HS-5 (cell line): Measurements from ENCODE around the gene TMEM135.

Source experiments
- DNase-seq: peaks from one replicate; pipeline ENCODE4 v3.0.0-alpha.2; 2012; ENCODE audit warnings: low read depth

The TMEM135 gene

DNA sequence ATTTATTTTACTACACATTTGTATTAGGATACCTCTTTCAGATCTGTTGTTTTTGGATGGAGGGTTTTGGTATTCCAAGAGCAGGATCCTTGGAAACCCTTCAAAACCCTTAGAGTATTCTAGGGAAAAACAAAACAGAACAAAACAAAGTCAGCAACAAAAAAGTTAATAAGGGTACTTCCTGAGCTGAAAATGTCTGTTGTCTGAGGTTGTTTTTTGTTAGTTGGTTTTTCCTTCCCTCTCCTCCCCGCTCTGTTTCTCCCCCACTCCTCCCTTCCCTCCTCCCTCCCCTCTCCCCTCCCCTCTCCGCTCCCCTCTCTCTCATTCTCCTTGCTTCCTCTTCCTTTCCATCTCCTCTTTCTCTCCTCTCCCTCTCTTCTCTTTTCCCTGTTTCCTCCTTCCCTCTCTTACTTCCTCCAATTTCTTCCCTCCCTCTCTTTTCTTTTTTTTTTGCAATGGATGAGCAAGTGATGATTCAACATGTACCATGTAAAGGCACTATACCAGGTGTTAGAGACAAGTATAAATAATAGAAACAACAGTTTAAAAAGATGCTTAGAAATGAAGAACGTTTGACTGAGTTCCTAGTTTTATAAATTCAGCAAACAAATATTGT, 160.6 kb downstream of the TMEM135 start:
- DNase-seq, result no peak

DNA sequence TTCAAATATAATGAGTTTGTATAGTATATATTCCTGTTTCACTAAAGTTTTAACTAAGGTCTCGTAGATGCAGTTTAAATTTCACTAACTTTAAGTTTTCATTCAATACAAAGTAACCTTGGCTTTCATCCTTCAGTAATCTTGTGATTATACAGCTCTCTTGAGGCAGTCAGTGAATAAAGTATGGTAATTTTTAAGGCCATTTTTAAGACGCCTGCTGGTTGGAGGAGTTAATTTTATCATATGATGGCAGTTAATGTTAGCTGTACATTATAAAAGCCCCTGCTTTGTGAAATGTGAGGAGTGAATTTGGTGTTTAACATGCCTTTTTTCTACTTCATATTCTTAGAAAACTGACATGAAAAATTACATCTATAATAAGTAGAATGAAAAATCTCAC, 163.6 kb downstream of the TMEM135 start:
- no peak for DNase-seq

DNA sequence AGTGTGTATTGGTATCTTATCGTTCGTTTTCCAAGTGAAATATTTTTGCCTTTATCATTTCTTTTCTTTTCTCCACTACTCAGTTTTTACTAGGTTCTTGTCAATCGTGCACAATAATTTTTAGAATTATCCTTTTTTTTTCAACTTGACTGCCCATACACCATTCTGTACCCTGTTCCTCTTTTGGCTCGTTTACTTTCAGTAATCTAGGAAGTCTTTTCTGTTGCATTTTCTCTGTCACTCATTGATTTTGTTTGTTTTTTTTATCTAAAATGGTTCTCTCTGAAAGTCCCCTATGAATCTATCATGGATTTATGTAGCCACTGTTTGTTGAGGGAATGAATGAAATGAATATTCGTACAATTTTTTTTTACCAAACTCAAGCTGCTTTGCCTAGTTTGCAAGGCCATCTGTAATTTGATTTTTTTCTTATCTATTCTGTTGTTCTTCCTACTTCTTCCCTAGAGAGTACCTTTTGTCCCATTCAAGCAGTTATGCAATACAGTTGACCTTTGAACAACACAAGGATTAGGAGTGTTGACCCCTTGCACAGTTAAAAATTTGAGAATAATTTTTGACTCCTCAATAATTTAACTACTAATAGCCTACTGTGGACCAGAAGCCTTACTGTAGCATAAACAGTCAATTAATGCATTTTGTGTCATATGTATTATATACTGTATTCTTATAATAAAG, 166.3 kb downstream of the TMEM135 start:
- no peak for DNase-seq

DNA sequence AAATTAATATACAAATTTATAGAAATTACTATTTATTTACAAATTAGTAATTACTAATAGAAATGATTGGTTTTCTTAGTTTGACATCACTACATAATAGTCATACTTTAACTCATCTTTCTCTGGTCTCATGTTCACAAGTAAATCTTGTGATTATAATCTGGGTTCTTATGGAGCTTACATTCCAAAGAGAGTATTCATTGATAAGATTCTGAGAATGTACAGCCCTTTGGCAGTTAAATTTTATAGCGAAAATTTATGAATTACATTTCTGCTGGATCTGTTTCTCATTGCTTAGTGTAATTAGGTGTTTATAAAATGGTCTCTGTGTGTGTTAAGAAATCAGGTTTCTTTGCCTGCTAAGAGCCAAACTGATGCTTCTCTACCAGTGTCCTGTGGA, 175.2 kb downstream of the TMEM135 start:
- DNase-seq, result no peak

DNA sequence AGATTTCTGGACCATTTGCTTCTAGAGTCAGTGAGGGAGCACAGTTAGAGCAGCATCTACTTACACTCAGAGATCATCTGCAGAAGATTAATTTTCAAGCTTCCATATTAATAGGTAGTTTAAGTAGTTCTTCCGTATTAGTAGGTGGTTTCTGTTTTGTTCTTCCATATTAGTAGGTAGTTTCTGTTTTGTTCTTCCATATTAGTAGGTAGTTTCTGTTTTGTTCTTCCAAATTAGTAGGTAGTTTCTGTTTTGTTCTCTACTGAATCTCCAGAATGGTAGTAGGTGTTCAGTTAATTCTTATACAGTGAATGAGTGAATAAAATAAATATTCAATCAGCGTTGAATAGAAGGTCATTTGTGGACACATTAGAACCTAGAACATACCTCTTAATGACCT, 175.7 kb downstream of the TMEM135 start:
- DNase-seq, result no peak

DNA sequence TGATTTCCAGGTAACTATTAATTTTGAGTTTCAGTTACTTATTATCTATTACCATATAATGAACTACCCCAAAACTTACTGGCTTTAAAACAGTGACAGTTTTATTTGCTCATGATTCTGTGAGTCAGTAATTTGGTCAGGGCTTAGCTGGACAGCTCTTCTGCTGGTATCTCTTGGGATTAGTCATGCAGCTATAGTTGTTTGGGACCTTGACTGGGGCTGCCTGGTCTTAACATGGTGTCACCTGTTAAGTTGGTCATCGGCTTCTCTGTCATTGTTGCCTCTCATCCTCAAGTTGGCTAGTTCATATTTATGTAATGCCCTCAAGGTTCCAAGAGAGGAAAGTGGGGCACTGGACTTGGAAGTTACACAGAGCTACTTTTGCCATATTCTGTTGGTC, 177.5 kb downstream of the TMEM135 start:
- no peak for DNase-seq

DNA sequence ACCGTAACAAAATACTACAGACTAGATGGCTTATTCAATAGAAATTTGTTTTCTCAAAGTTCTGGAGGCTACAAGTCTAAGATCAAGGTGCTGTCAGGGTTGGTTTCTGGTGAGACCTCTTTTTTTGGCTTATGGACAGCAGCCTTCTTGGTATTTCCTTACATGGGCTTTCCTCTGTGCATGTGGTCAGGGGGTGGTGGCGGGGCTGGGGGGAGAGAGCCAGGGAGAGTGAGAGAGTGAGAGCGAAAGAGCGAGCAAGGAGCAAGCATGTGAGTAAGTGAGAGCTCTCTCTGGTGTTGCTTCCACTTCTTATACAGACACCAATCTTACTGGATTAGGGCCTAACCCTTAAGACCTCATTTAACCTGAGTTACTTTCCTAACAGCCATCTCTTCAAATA, 181.5 kb downstream of the TMEM135 start:
- DNase-seq, result no peak

DNA sequence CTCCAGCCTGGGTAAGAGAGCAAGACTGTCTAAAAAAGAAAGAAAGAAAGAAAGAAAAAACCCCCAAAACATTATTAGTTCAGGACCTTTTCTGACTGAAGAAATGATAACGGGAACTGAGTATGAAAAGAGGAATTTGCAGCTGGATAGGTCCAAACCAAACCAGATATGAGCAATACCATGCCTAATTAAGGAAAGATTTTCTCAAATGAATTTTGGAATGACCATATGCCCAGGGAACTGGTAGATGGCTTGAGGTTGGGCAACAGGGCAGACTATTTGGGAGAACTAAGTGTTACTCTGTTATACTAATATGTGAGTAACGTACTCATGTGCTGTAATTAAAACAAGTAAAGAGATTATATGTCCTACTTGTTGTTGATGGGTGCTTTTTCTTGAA, 186.1 kb downstream of the TMEM135 start:
- DNase-seq, result peak; percentile 57

DNA sequence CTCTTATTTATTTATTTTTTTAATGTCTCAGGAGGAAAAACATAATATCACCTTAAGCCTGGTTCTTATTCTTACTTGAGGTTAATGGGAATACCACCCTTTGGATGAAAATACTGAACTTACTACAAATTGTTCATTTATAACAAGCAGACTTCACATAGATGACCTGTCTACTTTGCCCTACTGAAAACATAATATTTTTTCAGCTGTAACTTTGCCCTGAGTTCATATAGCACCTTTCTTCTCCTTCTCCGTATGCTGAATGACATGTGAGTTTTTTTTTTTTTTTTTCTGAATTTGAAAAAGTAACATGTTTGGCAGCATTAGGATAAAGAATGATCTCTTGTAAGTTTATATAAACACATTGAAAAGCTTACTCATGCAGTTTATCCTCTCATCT, 186.8 kb downstream of the TMEM135 start:
- no peak for DNase-seq

DNA sequence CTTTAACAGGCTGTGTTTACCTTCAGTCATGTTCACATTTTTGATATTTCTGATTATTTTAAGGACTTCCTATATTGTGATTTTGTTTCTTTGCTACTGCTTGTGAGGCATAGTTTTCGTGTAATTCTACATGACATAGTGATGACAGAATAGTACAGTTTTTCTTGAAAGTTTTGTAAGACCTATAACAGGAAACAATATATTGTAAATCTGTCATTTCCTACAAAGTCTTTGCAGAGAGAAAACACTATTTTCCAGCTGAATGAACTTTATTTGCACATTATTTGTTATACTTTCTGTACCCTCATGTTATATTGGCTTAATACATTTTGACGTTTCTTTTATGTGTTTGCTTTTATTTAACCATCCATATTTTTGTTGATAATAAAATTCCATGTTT, 191.1 kb downstream of the TMEM135 start:
- DNase-seq, result no peak

DNA sequence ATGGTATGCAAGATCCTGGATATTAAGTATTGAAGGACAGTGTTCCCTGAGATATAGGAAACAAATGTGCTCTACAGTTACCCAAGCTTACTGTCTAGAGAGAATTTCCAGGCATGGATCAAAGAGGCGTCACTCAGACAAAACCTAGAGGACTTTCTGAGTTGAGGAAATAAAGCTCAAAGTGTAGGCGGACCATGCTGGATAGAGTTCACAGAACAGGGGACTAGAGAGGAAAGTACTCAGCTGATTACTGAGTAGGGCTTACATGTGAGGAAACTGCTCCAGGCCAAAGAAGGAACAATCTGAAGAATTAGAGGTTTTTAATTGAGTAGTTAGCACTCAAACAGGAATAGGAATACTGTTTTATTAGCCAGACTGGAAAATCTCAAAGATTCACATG, 193.3 kb downstream of the TMEM135 start:
- DNase-seq, result no peak

DNA sequence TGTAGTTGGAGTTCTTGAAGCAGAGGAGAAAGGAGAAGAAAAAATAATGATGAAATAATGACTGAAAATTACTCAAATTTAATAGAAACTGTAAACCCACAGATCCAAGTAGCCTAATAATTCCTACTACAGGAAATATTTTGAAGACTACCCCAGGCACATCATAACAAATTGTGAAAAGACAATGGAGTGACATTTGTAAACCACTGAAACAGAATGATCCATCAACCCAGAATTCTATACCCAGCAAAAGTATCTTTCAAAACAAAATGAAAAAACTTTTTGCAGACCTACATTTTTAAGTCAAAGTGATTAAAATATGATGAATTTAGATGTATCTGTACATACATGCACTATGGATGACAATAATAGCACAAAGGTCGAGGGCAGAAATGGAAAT, 194.6 kb downstream of the TMEM135 start:
- DNase-seq, result no peak

DNA sequence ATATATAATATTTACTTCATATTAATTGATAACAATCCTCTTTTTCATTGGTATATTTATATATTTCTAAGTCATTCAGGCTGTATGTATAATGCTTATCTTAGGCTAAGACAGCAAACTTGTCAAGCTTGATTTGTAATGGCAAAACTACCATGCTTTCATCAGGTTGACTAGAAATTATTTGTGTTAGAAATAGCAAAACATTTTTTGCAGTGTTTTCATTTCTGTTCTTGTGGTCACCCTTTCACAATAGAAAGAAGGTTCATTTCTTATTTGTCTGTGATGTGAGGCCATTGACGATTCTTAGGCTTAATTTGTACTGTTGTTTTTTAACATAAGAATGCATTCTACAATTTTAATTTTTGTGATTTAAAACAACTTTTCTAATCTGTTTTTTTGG, 197.6 kb downstream of the TMEM135 start:
- DNase-seq, result no peak

DNA sequence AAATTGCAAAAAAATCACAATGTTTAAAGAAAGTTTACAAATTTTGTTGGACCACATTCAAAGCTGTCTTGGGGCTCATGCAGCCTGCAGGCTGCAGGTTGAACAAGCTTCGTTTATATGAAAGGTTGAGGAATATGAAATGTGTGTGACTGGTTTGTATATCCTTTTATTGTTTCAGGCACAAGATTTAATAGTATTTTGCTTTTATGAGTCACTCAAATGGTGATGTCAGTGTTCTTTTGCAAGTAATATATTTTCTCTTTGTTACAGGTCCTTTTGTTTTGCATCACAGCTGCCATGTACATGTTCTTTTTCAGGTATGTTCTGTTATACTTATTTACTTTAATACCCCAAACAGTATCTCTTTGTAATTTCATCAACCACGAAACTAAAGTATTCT, 198.6 kb downstream of the TMEM135 start:
- no peak for DNase-seq

DNA sequence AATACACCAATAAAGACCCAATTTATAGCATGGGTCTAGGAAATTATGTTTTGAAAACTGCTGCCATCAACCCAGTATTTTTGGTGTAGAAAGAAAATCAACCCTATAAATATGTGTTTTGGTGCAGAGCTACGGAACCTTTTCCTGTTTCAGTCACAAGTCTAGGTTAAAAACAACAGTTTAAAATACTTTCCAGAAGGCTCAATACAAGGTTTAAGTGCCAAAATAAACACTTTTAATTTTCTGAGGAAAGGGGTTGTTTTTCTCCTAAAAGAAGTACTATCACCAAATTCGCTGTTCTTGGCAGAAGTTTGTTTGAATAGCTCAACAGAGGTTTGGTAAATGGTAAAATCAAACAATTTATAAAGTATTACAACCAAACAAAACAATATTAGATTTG, 201.3 kb downstream of the TMEM135 start:
- DNase-seq, result no peak

DNA sequence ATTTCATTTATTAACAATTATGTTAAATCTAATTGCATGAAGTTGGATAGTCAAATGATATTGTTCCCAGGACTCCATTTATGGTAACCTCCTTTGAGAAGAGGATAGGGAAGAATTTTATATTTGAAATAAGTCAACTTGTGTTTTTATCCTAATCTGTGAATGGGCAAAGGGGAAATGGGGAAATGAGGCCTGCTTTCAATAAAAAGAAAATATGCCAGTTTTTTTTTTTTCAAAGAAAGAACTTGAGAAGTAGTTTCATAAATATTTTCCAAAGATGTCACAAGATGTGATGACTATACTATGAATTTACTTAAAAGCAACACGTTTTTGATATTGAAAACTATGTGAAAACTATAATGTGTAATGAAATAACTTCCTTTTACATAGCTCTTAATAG, 201.8 kb downstream of the TMEM135 start:
- DNase-seq, result no peak

DNA sequence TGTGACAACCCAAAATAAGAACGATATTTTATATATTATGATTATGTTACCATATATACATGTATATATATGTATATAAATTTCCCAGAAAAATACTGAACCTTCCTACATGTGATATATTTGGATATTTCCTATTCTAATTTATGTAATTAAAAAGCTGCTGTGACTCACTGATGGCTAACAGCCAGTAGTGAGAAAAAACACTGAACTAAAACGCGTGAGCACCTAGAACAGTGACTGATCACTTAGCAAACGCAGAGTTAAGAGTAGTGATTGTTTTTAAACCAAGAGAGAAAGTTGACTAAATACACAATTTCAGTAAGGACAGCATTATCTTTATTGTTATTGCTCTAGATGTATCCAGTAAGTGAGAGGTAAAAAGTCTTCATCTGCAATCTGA, 213.8 kb downstream of the TMEM135 start:
- DNase-seq, result no peak

DNA sequence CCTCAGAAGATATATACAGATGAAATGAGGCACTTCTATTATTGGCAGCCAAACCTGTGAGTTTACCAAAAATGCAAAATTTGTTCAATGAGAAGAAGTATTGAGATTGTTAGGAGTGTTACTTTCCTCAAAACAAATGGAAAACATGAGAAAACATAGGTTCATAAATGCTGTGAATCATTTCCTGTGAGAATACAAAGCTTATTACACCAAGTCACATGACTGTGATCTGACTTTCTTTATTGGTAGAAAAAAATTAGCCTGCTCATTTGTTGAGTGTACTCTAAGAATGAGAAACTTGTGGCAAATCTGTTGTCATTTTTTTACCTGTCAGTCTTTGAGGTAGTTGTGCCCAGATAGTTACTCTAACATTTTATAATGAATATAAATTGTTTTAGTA, 215.1 kb downstream of the TMEM135 start:
- DNase-seq, result no peak

DNA sequence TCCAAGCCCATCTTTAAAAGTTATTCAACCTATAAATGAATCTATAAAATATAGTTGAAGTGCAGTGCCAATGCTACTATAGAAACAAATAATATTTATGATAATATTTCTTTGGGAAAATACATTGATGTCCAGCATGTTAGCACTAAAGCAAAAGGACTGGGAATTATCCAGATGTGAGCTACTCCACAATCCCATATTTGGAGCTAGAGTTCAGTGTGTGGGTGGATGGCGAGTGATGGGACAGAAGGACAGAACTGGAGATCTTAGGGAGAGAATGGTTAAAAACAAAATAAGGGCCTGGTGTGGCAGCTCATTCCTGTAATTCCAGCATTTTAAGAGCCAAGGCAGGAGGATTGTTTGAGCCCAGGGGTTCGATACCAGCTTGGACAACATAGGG, 216.8 kb downstream of the TMEM135 start:
- no peak for DNase-seq

DNA sequence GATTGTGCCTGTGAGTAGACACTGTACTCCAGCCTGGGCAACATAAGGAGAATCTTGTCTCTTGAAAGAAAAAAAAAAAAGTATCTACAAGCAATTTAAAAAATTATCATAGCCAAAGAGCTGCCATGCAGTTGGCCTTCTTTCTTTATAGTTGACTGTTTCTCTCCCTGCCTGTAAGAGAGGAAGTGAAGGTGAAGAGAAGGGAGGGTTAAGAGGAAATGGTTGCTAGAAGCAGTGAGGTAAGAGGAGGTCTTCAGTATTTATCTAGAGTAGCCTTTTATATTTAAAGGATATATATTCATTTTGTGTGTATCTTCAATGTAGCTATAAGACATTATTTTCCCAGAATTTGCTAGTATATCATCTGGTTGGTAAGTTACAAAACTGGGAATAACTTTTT, 217.9 kb downstream of the TMEM135 start:
- DNase-seq, result no peak

DNA sequence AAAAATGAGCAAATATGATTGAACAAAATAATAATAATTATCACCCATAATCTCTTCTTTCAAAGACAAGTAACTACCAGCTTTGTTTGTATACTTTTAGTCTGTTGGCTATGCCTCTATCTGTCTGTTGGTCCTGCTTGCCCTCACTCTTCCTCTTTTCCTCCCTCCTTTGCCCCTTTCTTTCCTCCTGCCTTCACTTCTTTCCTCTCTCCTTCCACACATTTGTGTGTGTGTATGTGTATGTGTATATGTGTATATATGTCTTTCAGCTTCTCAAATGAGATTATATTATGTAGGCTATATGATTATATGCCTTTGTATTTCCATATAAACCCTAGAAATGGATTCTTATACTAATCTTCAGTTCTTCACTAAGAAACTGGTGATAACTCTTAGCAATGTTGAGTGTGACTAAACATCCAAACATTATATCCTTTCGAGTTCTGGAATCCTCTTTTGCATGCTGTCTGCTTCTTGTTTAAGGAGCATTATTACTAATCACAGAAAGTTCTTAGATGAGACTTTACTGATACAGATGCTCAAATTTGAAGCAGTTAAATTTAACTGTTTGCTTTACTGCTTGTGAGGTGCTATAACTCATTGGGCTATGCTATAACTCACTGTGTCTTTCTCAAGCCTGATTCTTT, 219.1 kb downstream of the TMEM135 start:
- no peak for DNase-seq

DNA sequence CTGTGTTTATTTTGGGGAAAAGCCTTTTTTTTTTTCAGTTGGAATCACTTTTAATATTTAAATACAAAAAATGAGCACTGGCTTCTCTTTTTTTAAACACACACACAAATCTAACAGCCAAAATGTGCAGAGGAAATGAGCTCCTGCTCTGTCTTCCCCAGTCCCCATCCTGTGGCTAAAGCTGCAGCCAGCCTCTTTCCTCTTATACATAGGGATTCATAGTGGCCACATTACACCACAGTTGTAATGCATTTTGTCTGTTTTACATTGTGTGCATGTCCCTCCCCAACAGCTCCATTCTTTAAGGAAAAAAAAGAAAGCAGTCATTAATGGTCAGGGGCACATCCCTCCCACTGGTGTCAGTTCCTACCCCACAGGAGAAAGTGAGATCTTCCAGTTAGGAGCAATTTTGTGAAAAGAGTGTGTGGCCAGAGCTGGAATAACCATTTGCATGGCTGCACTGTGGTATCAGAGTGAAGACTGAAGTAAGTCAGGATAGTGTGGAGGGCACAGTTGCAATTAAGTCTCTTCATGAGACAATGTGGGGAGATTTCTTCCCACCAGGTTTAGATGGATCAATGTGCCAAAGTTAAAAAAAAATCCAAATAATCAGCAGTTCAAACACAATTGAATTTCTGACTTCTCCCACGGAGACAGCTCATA, 220.6 kb downstream of the TMEM135 start:
- no peak for DNase-seq

DNA sequence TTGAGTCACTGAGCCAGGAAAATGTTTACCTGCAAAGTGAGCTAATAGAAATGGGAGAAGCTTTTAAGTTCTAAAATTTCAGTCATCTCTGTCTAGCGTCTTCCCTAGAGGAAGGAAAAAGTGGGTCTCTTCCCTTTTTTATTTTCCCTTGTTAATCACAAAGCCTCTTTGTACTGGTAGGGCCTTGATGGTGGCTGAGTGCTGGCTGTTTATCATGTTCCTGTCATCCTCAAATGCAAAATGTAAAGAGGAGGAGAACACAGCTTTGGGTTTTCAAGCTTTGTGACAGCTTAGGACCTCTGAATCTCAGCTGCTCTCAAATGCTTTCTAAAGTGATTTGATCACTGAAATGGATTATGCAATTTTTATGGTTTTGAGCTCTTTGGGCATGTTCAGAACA, 222.0 kb downstream of the TMEM135 start:
- DNase-seq, result no peak
